GM19035 (cell line): ENCODE data around the gene RNASEH1.
A peak's percentile ranks its signal among the peaks of the same experiment; 100 is the strongest.

Experiments
- ATAC-seq: cut with Tn5 transposase; IDR thresholded peaks from one replicate; pipeline ENCODE4 v1.9.1; 2021; ENCODE audit not compliant: unreplicated experiment

The RNASEH1 gene

GRCh38 chr2:3558205-3559014, at the start of gene RNASEH1:
Gene RNASEH1, minus strand, starts transcription at chr2:3558333. Its CDS starts 73 bp downstream, at chr2:3558260.
- ATAC-seq = peak; percentile 96

GRCh38 chr2:3606370-3607201, 48.5 kb upstream of the RNASEH1 start:
- ATAC-seq = no peak

- ATAC-seq = no peak
These were observed 47.9 kb upstream of the RNASEH1 start for GRCh38 chr2:3606028-3606369.

GRCh38 chr2:3604991-3605961, 47.1 kb upstream of the RNASEH1 start:
- ATAC-seq = peak; percentile 53

- no peak for ATAC-seq
These were observed 46.2 kb upstream of the RNASEH1 start for GRCh38 chr2:3604207-3604877.

- ATAC-seq = no peak
These were observed 45.5 kb upstream of the RNASEH1 start for GRCh38 chr2:3603536-3604206.

GRCh38 chr2:3602553-3603339, 44.6 kb upstream of the RNASEH1 start:
- ATAC-seq = no peak

GRCh38 chr2:3601561-3602271, 43.6 kb upstream of the RNASEH1 start:
- no peak for ATAC-seq

- no peak for ATAC-seq
These were observed 42.2 kb upstream of the RNASEH1 start for GRCh38 chr2:3600256-3600855.

- ATAC-seq = no peak
These were observed 41.0 kb upstream of the RNASEH1 start for GRCh38 chr2:3598912-3599854.

- no peak for ATAC-seq
These were observed 40.2 kb upstream of the RNASEH1 start for GRCh38 chr2:3598197-3598910.

- ATAC-seq = no peak
These were observed 39.4 kb upstream of the RNASEH1 start for GRCh38 chr2:3597567-3597966.

GRCh38 chr2:3596901-3597417, 38.8 kb upstream of the RNASEH1 start:
- no peak for ATAC-seq

- peak; percentile 80 for ATAC-seq
These were observed 37.9 kb upstream of the RNASEH1 start for GRCh38 chr2:3595985-3596384.

GRCh38 chr2:3595404-3595803, 37.3 kb upstream of the RNASEH1 start:
- ATAC-seq = no peak
